HEK293 (cell line): Measurements from ENCODE around the gene ZNF248.

Source experiments
- AEBP2 ChIP-seq: fragments of 450-650 bp; formaldehyde crosslinking; IDR thresholded peaks from 2 replicates; pipeline ENCODE4 v1.5.1; 2016; ENCODE audit warnings: missing biosample characterization, missing genetic modification characterization, borderline replicate concordance
- BCL6B ChIP-seq: fragments of 450-650 bp; formaldehyde crosslinking; IDR thresholded peaks from 2 replicates; pipeline ENCODE4 v1.5.1; 2017; ENCODE audit warnings: missing biosample characterization, missing genetic modification characterization
- EGR2 ChIP-seq: fragments of 450-650 bp; formaldehyde crosslinking; IDR thresholded peaks from 2 replicates; pipeline ENCODE4 v1.5.1; 2016; ENCODE audit warnings: low read depth, missing biosample characterization, missing genetic modification characterization
- KLF7 ChIP-seq: fragments of 450-650 bp; formaldehyde crosslinking; IDR thresholded peaks from 2 replicates; pipeline ENCODE4 v1.5.1; 2016; ENCODE audit warnings: missing biosample characterization, missing genetic modification characterization, borderline replicate concordance
- KLF8 ChIP-seq: fragments of 450-650 bp; formaldehyde crosslinking; IDR thresholded peaks from 2 replicates; pipeline ENCODE4 v1.5.1; 2016; ENCODE audit warnings: missing biosample characterization, missing genetic modification characterization
- PRDM10 ChIP-seq: fragments of 450-650 bp; formaldehyde crosslinking; IDR thresholded peaks from 2 replicates; pipeline ENCODE4 v1.5.1; 2016; ENCODE audit warnings: missing biosample characterization, missing genetic modification characterization
- PRDM6 ChIP-seq: fragments of 450-650 bp; formaldehyde crosslinking; IDR thresholded peaks from 2 replicates; pipeline ENCODE4 v1.5.1; 2017; ENCODE audit warnings: missing biosample characterization, missing genetic modification characterization
- ZBTB1 ChIP-seq: fragments of 450-650 bp; formaldehyde crosslinking; IDR thresholded peaks from 2 replicates; pipeline ENCODE4 v1.5.1; 2016; ENCODE audit warnings: missing biosample characterization, missing genetic modification characterization
- ZBTB20 ChIP-seq: fragments of 450-650 bp; formaldehyde crosslinking; IDR thresholded peaks from 2 replicates; pipeline ENCODE4 v1.5.1; 2016; ENCODE audit warnings: missing biosample characterization, missing genetic modification characterization
- ZBTB21 ChIP-seq: fragments of 450-650 bp; formaldehyde crosslinking; IDR thresholded peaks from 2 replicates; pipeline ENCODE4 v1.5.1; 2017; ENCODE audit warnings: missing biosample characterization, missing genetic modification characterization
- ZNF121 ChIP-seq: fragments of 450-650 bp; formaldehyde crosslinking; IDR thresholded peaks from 2 replicates; pipeline ENCODE4 v1.5.1; 2016; ENCODE audit warnings: missing biosample characterization, missing genetic modification characterization
- ZNF169 ChIP-seq: fragments of 450-650 bp; formaldehyde crosslinking; IDR thresholded peaks from 2 replicates; pipeline ENCODE4 v1.5.1; 2016; ENCODE audit warnings: missing biosample characterization, missing genetic modification characterization
- ZNF202 ChIP-seq: fragments of 450-650 bp; formaldehyde crosslinking; IDR thresholded peaks from 2 replicates; pipeline ENCODE4 v1.5.1; 2016; ENCODE audit warnings: missing biosample characterization, missing genetic modification characterization, borderline replicate concordance
- ZNF23 ChIP-seq: fragments of 450-650 bp; formaldehyde crosslinking; IDR thresholded peaks from 2 replicates; pipeline ENCODE4 v1.5.1; 2016; ENCODE audit warnings: missing biosample characterization, missing genetic modification characterization, borderline replicate concordance
- ZNF362 ChIP-seq: fragments of 450-650 bp; formaldehyde crosslinking; IDR thresholded peaks from 2 replicates; pipeline ENCODE4 v1.5.1; 2016; ENCODE audit warnings: missing biosample characterization, missing genetic modification characterization
- ZNF366 ChIP-seq: fragments of 450-650 bp; formaldehyde crosslinking; conservative IDR thresholded peaks from 2 replicates; pipeline ENCODE4 v1.5.1; 2016; ENCODE audit warnings: missing biosample characterization, missing genetic modification characterization
- ZNF398 ChIP-seq: fragments of 450-650 bp; formaldehyde crosslinking; IDR thresholded peaks from 2 replicates; pipeline ENCODE4 v1.5.1; 2017; ENCODE audit warnings: missing biosample characterization, missing genetic modification characterization
- ZNF416 ChIP-seq: fragments of 450-650 bp; formaldehyde crosslinking; IDR thresholded peaks from 2 replicates; pipeline ENCODE4 v1.5.1; 2016; ENCODE audit warnings: missing biosample characterization, missing genetic modification characterization
- ZNF514 ChIP-seq: fragments of 450-650 bp; formaldehyde crosslinking; IDR thresholded peaks from 2 replicates; pipeline ENCODE4 v1.5.1; 2016; ENCODE audit warnings: missing biosample characterization, missing genetic modification characterization
- ZNF530 ChIP-seq: fragments of 450-650 bp; formaldehyde crosslinking; IDR thresholded peaks from 2 replicates; pipeline ENCODE4 v1.5.1; 2016; ENCODE audit warnings: low read depth, missing biosample characterization, missing genetic modification characterization
- ZNF558 ChIP-seq: fragments of 450-650 bp; formaldehyde crosslinking; IDR thresholded peaks from 2 replicates; pipeline ENCODE4 v1.5.1; 2016; ENCODE audit warnings: missing biosample characterization, missing genetic modification characterization
- ZNF610 ChIP-seq: fragments of 450-650 bp; formaldehyde crosslinking; IDR thresholded peaks from 2 replicates; pipeline ENCODE4 v1.5.1; 2016; ENCODE audit warnings: missing biosample characterization, missing genetic modification characterization, borderline replicate concordance
- ZNF747 ChIP-seq: fragments of 450-650 bp; formaldehyde crosslinking; IDR thresholded peaks from 2 replicates; pipeline ENCODE4 v1.5.1; 2016; ENCODE audit warnings: missing biosample characterization, missing genetic modification characterization

Gene ZNF248

GRCh38 chr10:37857287-37858211 is at the start of gene ZNF248 (continued):
- no peak for TF ChIP-seq BCL6B (tag by site-specific recombination)
- TF ChIP-seq ZNF530 (tag by site-specific recombination): no peak
- peak; percentile 99 for TF ChIP-seq ZBTB20
- peak; percentile 91 for TF ChIP-seq ZNF610
- TF ChIP-seq ZNF416: no peak
- TF ChIP-seq ZNF514 (tag by site-specific recombination): no peak
- no peak for TF ChIP-seq ZNF202 (tag by site-specific recombination)
- 0 out of 2 replicates have a peak, but pooled peaks have one; percentile 24 for TF ChIP-seq ZNF362 (tag by site-specific recombination)
- no peak for TF ChIP-seq ZNF366 (tag by site-specific recombination)
- no peak; the same call in 1 of the 2 replicates for TF ChIP-seq EGR2 (tag by site-specific recombination)
- peak; percentile 49; the same call in 1 of the 2 replicates for TF ChIP-seq PRDM10 (tag by site-specific recombination)
- no peak for TF ChIP-seq ZNF169 (tag by site-specific recombination)
- TF ChIP-seq KLF7 (tag by site-specific recombination): no peak
- no peak for TF ChIP-seq AEBP2 (tag by site-specific recombination)
- TF ChIP-seq ZNF747 (tag by site-specific recombination): no peak
- TF ChIP-seq ZNF121 (tag by site-specific recombination): peak; percentile 36; the same call in 1 of the 2 replicates
- no peak for TF ChIP-seq PRDM6 (tag by site-specific recombination)
- peak; percentile 40; the same call in 1 of the 2 replicates for TF ChIP-seq ZNF398 (tag by site-specific recombination)
- no peak; the same call in 1 of the 2 replicates for TF ChIP-seq ZNF558
- no peak for TF ChIP-seq ZNF23 (tag by site-specific recombination)
- TF ChIP-seq ZBTB21 (tag by site-specific recombination): no peak
- peak; percentile 73; the same call in 1 of the 2 replicates for TF ChIP-seq KLF8 (tag by site-specific recombination)
- TF ChIP-seq ZBTB1 (tag by site-specific recombination): no peak
